ENCODE data around the gene SCAF4.

The SCAF4 gene

DNA sequence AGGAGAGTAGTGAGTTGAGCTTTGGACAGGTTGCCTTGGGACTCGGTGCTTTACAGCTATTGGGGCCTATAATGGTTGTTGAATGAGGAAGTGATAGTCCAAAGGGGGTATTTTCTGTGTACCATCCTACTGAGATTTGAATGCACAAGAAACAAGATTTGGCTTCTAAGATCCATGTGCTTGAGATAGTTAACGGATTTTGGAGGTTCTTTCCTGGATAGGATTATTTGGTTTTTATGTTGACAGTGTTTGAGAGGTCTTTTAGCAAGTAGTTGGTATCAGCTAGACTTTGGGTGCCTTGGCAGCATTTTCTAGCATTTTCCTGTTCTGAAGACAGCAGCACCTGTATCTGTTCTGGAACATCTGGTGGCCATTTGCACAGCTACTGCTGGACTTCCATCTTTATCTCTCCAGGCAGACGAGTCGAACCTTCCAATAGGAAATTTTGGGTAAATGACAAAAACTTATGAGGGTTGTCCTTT, 3.6 kb upstream of the SCAF4 start:
- no peak overlapping the region for H3K4me3 ChIP-seq (ENCODE audit: low read depth, low read length)
- TF ChIP-seq, protein P1, sequence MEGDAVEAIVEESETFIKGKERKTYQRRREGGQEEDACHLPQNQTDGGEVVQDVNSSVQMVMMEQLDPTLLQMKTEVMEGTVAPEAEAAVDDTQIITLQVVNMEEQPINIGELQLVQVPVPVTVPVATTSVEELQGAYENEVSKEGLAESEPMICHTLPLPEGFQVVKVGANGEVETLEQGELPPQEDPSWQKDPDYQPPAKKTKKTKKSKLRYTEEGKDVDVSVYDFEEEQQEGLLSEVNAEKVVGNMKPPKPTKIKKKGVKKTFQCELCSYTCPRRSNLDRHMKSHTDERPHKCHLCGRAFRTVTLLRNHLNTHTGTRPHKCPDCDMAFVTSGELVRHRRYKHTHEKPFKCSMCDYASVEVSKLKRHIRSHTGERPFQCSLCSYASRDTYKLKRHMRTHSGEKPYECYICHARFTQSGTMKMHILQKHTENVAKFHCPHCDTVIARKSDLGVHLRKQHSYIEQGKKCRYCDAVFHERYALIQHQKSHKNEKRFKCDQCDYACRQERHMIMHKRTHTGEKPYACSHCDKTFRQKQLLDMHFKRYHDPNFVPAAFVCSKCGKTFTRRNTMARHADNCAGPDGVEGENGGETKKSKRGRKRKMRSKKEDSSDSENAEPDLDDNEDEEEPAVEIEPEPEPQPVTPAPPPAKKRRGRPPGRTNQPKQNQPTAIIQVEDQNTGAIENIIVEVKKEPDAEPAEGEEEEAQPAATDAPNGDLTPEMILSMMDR (IDR thresholded peaks at IDR 0.05; ENCODE audit: borderline replicate concordance, insufficient read depth, low read depth, low read length) = no peak

DNA sequence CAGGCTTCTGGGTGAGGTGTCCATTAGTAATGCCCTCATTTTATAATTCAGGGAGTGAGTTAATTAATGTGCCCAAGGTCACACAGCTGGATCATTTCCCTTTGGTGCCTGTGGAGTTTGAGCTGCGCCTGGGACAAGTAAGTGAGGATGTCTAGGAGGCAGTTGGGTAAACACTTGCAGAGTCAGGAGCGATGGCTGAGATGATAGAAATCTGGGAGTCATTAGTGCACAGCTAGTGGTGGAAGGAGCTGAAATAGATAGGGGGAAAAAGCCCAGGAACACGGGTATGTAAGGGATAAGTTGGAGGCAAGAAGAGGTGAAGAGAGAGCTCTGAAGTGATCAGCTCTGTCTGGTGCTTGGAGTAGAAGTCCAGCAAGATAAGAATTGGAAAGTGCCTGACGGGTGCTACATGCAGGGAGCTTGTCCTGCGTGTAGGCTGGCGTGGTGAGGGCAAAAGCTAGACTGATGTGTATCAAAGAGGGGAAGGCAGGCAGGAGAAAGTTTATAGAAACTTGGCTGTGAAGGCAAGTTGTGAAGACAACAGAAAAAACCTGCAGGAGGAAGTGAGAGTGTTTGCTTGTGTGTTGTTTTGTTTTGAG, 1.7 kb upstream of the SCAF4 start:
- TF ChIP-seq, protein P1 (IDR thresholded peaks at IDR 0.05; ENCODE audit: borderline replicate concordance, insufficient read depth, low read depth, low read length) = no peak
- H3K4me3 ChIP-seq (ENCODE audit: low read depth, low read length) = peak overlapping the region; percentile 21

DNA sequence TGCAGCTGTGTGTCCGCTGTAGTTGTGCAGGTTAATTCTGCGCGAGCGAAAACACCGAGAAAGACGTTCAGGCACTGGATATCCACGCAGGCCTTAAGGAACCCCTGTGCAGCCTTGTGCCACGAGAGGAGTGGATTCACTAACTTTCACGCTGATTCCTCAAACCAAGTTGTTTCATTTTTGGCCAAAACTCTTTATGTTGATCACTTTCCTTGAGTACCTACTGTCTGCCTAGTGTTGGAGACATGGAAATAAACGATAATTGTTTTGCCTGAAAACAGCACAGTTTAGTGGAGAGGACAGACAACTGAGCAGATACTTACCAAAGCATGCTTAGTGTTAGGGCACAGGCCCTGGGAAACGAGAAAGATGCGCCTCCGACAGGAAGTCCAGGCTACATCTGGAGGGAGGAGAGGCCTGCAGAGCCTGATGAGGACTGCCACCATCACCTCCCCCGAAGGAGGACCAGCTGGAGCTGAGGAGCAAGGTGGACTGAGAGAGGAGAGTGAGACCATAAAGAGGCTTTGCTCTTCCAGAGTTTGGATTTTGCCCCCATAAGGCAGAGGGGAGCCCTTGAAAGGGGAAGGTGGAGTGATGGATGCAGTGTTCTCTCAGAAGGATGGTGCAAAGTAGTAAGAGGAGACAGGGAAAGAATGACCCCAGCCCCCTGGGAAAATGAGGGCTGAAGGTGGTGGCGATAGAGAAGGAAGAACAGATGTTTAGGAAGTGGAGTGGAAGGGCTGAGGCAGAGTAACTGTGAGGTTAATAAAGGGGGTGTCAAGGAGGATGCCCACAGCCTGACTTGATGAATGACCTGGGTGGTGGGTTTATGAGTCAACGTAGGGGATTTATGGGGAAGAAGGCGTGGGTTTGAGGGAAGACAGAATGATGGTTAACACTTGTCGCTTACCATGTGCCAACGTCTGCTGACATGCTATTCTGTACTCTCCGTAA, 956 bp upstream of the SCAF4 start:
- H3K4me3 ChIP-seq (ENCODE audit: low read depth, low read length) = peak overlapping the region; percentile 59
- TF ChIP-seq, protein P1 (IDR thresholded peaks at IDR 0.05; ENCODE audit: borderline replicate concordance, insufficient read depth, low read depth, low read length) = no peak

DNA sequence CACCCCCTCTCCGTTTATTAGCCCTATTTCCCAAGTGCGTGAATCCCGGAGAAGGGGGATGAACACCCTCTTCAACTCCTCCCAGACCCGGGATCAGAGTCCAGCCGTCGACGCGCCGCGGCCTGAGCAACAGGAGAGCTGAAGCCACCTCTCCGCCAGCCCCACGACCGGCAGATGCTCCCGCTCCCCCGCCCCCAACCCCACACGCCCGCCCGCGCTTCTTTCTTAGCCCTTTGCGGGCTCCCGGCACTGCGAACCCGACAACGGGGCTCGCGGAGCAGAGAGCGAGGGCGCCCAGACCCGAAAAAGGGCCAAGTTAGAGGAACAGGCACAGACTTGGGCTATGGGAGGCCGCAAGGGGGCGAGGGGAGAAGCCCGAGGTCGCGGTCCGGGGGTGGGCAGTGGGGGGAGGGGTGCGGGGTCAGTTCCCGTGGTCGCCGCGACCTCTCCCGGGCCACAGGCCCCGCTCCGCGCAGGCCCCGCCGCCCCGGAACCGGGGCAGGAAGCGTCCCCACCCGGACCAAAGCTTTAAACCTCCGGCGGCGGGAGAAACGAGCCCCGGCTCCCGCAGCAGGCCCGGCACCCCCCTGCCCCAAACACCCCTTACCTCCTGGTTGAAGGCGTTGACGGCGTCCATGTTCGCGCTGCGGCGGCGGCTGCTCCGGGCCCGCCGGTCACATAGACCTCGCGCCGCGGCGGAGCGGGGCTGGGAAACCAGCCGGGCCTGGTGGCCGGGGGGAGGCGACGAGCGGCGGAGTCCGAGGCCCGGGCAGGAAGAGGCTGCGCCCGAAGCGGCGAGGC, 662 bp downstream of the SCAF4 start:
- TF ChIP-seq, protein P1 (IDR thresholded peaks at IDR 0.05; ENCODE audit: borderline replicate concordance, insufficient read depth, low read depth, low read length) = peak; percentile 38; the same call in 1 of the 2 replicates
- peak overlapping the region; percentile 91 for H3K4me3 ChIP-seq (ENCODE audit: low read depth, low read length)

DNA sequence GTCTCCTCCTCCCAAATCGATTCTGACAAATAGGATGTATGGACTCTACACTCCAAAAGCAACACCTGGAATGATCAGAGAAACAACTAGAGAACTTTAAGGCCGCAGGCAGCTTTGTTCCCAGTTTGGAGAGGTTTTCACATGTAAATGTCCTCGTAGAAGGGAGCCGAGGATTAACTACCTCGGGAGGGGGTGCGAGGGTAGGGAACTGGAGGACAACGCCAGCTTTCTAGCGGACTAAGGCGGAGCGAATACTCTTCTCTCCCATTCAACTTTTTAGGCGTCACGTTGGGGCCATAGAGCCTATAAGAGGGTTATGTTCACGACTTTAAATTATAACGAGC, 1.2 kb downstream of the SCAF4 start:
- TF ChIP-seq, protein P1 (IDR thresholded peaks at IDR 0.05; ENCODE audit: borderline replicate concordance, insufficient read depth, low read depth, low read length) = no peak
- peak overlapping the region; percentile 91 for H3K4me3 ChIP-seq (ENCODE audit: low read depth, low read length)

DNA sequence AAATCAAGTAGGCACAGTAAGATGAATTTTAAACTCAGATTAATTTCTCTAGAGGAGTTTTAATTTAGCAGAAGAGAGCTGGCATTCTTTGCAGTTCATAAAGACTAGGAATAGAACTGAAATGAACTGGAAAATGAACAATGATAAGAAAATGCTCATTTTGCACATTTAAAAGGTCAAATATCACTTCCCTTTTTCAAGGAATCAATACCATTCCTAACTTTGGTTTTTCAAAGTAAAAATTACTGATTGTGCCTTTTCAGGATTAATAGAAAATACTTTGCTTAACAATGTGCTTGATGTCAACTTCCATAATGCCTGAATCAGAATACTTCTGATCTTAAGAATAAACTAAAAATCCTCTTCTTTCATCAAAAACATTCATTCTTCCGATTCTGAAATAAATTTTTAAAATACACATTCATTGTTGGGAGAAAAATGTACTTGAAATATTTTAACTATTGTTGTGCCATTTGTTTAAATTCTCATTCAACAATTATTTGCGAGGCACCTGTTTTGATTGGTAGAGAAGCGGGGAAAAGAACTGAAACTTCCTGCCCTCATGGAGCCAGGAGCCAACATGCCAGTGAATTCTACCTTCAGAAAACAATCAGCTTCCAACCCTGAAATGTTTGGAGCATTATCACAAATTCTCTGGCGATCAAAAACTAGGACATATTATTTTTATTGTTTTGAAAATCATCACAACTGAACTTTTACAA, 2.1 kb downstream of the SCAF4 start:
- TF ChIP-seq, protein P1 (IDR thresholded peaks at IDR 0.05; ENCODE audit: borderline replicate concordance, insufficient read depth, low read depth, low read length) = no peak
- no peak overlapping the region for H3K4me3 ChIP-seq (ENCODE audit: low read depth, low read length)

All from GM12875 (cell line).